IPS-20b (cell line): Measurements from ENCODE around the gene RDH12.

Experiments
- H3K27ac ChIP-seq: one replicate; pipeline ENCODE4 v1.5.1; 2013; ENCODE audit warnings: low read length
- H3K27me3 ChIP-seq: 2 replicates; pipeline ENCODE4 v1.6.1; 2013; ENCODE audit warnings: mild to moderate bottlenecking, low read length, inconsistent platforms; ENCODE audit not compliant: insufficient read depth
- H3K36me3 ChIP-seq: 2 replicates; pipeline ENCODE4 v1.6.1; 2013; ENCODE audit warnings: low read depth, mild to moderate bottlenecking, inconsistent platforms, low read length, moderate library complexity; ENCODE audit not compliant: insufficient read depth
- H3K4me1 ChIP-seq: 2 replicates; pipeline ENCODE4 v1.6.1; 2013; ENCODE audit warnings: mild to moderate bottlenecking, control low read depth, inconsistent platforms, low read length, moderate library complexity; ENCODE audit not compliant: insufficient read depth
- H3K4me3 ChIP-seq: 2 replicates; pipeline ENCODE4 v1.5.1; 2013; ENCODE audit warnings: mild to moderate bottlenecking, low read length, inconsistent platforms
- H3K9ac ChIP-seq: 2 replicates; pipeline ENCODE4 v1.6.1; 2013; ENCODE audit warnings: low read depth, mild to moderate bottlenecking, inconsistent platforms, low read length, moderate library complexity
- H3K9me3 ChIP-seq: 2 replicates; pipeline ENCODE4 v1.6.1; 2013; ENCODE audit warnings: mild to moderate bottlenecking, low read depth, low read length, inconsistent platforms; ENCODE audit not compliant: insufficient read depth

The RDH12 gene

DNA sequence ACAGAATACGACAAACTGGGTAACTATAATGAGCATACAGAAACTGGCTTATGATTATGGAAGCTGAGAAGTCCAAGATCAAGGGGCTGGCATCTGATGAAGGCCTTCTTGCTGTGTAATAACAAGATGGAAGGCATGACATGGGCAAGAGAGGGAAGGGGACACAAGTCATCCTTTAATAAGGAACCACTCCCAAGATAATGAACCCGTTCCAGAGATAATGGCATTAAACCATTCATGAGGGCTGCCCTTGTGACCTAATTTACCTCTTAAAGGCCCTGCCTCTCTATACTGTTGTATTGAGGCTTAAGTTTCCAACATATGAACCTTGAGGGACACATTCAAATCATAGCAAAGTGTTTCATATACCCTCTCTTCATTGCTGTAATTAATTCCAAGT lies 22.7 kb upstream of the RDH12 start:
- Histone ChIP-seq H3K9me3 (no peaks in the 10 kb centered on the region), H3K9ac (no peak overlapping the region), H3K4me3 (no peak overlapping the region), H3K27ac (no peak overlapping the region), H3K36me3 (peaks cover 76% of the 10 kb centered on the region), H3K27me3 (no peaks in the 10 kb centered on the region), H3K4me1 (no peaks in the 10 kb centered on the region)

DNA sequence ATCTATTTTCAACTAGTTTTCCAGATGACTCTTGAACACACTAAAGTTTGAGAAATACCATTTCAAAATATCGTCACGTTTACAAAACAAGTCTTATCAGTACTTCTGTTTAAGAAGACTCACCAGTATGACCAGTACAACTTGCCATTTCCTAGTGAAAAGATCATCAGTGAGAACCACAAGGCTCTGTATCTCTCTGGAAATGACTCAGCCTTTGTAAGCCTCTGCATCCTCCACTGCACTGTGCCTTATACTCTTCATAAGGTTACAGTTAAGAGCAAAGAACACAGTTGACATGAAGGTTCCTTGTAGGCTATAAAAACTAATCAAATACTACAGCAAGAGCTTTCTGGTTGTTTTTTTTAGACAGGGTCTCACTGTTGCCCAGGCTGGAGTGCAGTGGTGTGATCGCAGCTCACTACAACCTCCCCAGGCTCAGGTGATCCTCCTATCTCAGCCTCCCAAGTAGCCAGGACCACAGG lies 21.5 kb upstream of the RDH12 start:
- Histone ChIP-seq H3K9me3 (no peaks in the 10 kb centered on the region), H3K4me3 (no peak overlapping the region), H3K4me1 (no peaks in the 10 kb centered on the region), H3K27me3 (no peaks in the 10 kb centered on the region), H3K36me3 (peaks cover 87% of the 10 kb centered on the region), H3K9ac (no peak overlapping the region), H3K27ac (no peak overlapping the region)

DNA sequence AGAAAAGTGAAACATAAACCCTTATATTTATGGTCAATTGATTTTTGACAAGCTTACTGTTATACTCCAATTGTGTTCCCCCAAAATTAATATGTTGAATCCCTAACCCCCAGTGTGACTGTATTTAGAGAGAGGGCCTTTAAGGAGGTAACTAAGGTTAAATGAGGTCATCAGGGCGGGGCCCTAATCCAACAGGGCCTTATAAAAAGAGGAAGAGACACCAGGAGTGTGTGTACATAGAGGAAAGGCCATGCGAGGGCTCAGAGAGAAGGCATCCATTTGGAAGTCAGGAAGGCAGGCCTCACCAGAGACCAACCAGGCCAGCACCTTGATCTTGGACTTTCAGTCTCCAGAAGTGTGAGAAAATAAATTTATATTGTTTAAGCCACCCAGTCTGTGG lies 20.7 kb upstream of the RDH12 start:
- H3K9me3 ChIP-seq = no peaks in the 10 kb centered on the region
- H3K27ac ChIP-seq = no peak overlapping the region
- no peak overlapping the region for H3K4me3 ChIP-seq
- H3K4me1 ChIP-seq = no peaks in the 10 kb centered on the region
- no peak overlapping the region for H3K9ac ChIP-seq
- peaks cover 95% of the 10 kb centered on the region for H3K36me3 ChIP-seq
- no peaks in the 10 kb centered on the region for H3K27me3 ChIP-seq

DNA sequence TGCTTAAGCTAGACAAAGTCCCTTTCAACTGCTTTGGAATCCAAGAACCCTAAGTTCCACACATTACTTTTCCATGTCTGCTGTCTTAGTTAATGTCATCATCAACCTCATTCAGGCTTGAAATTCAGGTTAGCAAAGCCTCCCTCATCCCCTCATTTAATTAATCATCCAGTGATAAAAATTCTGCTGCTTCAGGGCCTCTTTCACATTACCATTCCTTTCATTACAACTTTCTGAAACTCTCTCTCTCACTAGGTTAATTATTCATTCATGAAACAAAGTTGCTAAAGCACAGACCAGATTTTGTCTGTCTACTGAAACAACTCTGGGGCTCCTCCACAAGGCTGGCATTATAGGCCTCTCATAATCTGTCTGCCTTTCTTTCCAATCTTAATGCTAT lies 17.8 kb upstream of the RDH12 start:
- H3K27me3 ChIP-seq = no peaks in the 10 kb centered on the region
- H3K9me3 ChIP-seq = no peaks in the 10 kb centered on the region
- H3K36me3 ChIP-seq = peaks cover 96% of the 10 kb centered on the region
- no peak overlapping the region for H3K9ac ChIP-seq
- no peaks in the 10 kb centered on the region for H3K4me1 ChIP-seq
- no peak overlapping the region for H3K4me3 ChIP-seq
- no peak overlapping the region for H3K27ac ChIP-seq

DNA sequence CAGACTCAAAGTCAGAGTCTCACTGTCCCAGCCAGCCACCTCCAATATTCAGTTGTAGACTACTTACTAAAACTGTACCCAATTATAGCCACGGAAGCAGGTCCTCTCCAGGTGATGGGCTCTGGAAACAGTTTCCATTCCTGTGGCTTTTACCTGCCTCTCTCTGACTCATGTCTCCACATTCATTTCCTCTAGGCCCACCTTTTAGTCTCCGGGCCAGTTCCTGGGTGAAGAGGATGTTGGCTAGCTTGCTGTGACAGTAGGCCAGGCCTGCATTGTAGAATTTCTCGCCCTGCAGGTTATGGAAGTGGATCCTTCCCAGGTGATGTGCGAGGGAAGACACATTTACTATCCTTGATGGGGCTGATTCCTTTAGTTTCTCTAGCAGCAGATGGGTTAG lies 11.7 kb upstream of the RDH12 start:
- H3K9ac ChIP-seq = no peak overlapping the region
- H3K27ac ChIP-seq = no peak overlapping the region
- no peaks in the 10 kb centered on the region for H3K4me1 ChIP-seq
- H3K36me3 ChIP-seq = peaks cover 89% of the 10 kb centered on the region
- H3K4me3 ChIP-seq = no peak overlapping the region
- H3K9me3 ChIP-seq = no peaks in the 10 kb centered on the region
- H3K27me3 ChIP-seq = no peaks in the 10 kb centered on the region

DNA sequence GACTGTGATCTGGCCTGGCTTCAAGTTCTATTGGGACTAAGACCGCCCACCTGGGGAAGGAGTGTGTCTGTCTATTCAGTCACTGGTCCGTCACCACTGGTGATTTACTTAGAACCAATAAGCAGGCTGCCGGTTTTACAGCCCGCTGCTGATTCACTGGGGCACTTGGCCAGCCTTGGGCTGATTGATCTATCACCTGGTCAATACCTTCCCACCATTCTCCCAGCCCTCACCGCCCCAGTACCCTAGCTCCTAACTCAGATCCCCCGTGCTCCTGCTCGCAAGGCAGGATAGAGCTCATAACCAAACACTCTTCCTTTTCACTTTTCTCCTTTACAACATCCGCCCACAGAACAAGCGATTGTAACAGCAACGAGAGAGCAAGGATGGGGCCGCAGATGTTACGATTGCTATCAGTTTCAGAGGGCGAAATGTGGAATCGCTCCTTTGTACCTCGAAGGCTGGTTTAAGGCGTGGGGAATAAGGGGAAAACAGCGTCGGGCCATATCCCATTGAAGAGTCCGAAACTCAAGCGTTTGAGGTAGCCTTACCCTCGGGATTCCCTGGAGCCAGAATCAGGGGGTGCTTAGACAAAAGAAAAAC lies 6.8 kb upstream of the RDH12 start:
- peak overlapping the region; percentile 97 for H3K9ac ChIP-seq
- peak overlapping the region; percentile 96 for H3K27ac ChIP-seq
- no peaks in the 10 kb centered on the region for H3K9me3 ChIP-seq
- peak overlapping the region; percentile 95 for H3K4me3 ChIP-seq
- peaks cover 40% of the 10 kb centered on the region for H3K36me3 ChIP-seq
- no peaks in the 10 kb centered on the region for H3K4me1 ChIP-seq
- peaks cover 14% of the 10 kb centered on the region; the same call in 1 of the 2 replicates for H3K27me3 ChIP-seq

DNA sequence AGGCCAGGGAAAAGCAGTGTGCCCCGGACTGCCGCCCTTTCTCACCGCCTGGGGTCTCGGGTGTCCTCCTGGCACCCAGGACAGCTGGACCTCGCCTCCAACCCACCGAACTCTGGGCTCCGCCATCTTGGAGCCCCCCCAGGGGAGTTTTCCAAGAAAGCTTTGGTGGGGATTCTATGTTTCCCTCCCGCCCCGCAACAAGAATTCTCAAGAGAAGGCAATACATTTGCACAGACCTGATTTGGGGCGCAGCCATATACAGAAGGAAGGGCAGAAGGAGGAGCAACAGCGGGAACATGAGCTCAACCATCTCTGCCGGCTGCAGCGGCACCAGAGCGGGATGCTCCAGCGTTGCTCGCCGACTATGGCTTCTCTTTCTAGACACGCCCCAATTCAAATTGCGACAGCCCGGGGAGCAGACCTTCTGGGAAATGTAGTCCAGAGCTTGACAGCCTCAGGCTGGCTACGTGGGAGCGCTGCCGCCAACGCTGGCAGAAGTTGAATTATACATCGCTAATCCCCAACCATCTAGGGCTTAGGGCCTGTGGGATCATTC lies 6.2 kb upstream of the RDH12 start, which contains the start of gene RDH11:
Gene RDH11, minus strand, starts transcription at position 371 of the 556 bp plus-strand sequence. Its CDS starts 61 bp downstream, at position 310.
- H3K4me3 ChIP-seq = peak within 1 kb of the TSS; percentile 95
- peaks cover 14% of the 10 kb centered on the region; the same call in 1 of the 2 replicates for H3K27me3 ChIP-seq
- peak within 1 kb of the TSS; percentile 96 for H3K27ac ChIP-seq
- H3K9ac ChIP-seq = peak within 1 kb of the TSS; percentile 97
- no peaks in the 10 kb centered on the region for H3K9me3 ChIP-seq
- no peaks in the 10 kb centered on the region for H3K4me1 ChIP-seq
- peaks cover 34% of the 10 kb centered on the region for H3K36me3 ChIP-seq

DNA sequence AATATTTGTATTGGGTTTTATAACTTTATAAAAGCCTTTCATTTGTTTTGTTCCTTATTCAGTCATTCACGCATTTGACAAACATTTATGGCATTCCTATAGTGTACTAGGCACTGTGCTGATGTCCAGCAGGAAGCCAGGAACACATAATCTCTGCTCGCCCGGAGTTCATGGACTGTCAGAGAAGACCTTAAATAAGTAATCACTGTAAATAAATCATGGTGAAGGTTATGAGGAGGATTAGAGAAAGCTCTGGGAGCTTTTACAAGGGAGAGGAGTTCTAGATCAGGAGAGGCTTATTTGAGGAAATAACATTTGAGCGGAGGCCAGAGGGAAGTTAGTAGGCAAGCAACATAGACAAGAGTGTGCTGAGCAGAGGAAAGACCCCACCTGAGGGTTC lies 4.7 kb upstream of the RDH12 start:
- Histone ChIP-seq H3K27ac (no peak overlapping the region), H3K9ac (no peak overlapping the region), H3K9me3 (no peaks in the 10 kb centered on the region), H3K36me3 (peaks cover 19% of the 10 kb centered on the region), H3K4me1 (no peaks in the 10 kb centered on the region), H3K27me3 (peaks cover 14% of the 10 kb centered on the region; the same call in 1 of the 2 replicates), H3K4me3 (no peak overlapping the region)

DNA sequence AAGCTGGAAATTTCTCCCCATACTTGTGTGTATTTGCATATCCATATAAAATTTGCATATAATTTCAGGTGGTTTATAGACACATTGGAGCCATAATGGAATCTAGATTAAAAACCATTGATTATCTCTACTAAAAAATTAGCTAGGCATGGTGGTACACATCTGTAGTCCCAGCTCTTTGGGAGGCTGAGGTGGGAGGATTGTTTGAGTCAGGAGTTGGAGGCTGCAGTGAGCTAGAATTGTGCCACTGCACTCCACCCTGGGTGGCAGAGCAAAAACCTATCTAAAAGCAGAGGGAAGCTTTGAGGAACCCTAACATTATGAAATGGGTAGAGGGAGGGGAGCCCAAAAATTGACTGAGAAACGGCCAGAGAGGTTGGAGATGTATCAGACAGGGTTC lies 3.5 kb upstream of the RDH12 start:
- Histone ChIP-seq H3K36me3 (peaks cover 7% of the 10 kb centered on the region; the same call in 1 of the 2 replicates), H3K4me1 (no peaks in the 10 kb centered on the region), H3K9ac (no peak overlapping the region), H3K9me3 (no peaks in the 10 kb centered on the region), H3K27me3 (peaks cover 14% of the 10 kb centered on the region; the same call in 1 of the 2 replicates), H3K4me3 (no peak overlapping the region), H3K27ac (no peak overlapping the region)

DNA sequence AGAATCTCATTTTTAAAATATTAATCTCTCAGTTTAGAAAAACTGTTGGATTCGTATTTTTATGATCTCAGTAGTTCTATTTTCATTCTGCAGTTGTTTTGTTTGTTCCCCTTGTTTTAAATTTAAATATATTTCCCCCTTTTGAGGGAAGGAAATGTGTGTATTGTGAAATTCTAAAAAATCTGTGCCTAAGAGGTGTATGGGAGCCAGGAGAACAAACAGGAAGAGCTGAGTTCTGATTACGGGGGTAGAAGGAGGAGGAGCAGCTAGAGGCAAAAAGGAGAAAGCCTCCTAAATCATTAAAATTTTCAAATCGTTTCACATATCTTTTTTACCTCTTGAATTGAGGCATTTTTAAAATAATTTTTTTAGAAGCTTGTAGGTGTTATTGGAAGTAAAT lies 2.3 kb downstream of the RDH12 start:
- Histone ChIP-seq H3K4me1 (no peaks in the 10 kb centered on the region), H3K36me3 (no peaks in the 10 kb centered on the region), H3K9ac (no peak overlapping the region), H3K27me3 (no peaks in the 10 kb centered on the region), H3K4me3 (no peak overlapping the region), H3K9me3 (peaks cover 14% of the 10 kb centered on the region), H3K27ac (no peak overlapping the region)

DNA sequence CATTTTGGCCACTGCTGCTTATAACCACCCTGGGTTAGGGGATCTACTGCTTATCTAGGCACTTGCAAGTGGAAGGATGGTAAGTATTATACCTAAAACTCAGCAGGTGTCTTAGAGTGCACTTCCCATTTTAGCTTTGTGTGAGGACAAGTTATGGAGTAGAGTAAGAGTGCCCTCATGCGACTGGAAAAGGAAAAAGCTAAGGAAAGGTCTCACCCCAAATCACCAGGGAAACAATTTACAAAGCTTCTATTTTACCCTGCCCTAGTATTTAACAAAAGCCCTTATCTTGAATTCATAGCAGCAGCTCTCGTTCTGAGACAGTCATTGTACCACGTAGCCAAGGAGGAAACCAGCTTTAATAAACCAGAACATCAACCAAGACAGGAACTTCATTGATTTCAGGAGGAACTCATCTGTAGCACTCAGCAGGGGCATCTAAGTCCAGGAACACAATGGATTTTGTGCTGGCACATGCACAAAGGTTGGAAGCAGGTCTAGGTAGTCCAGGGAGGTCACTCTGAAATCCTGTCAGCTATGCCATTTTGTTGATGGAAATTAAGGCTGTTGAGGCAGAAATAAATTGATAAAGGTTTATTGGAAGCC lies 2.9 kb downstream of the RDH12 start:
- H3K27me3 ChIP-seq = no peaks in the 10 kb centered on the region
- H3K9ac ChIP-seq = no peak overlapping the region
- no peak overlapping the region for H3K27ac ChIP-seq
- peaks cover 19% of the 10 kb centered on the region for H3K9me3 ChIP-seq
- no peaks in the 10 kb centered on the region for H3K36me3 ChIP-seq
- no peak overlapping the region for H3K4me3 ChIP-seq
- no peaks in the 10 kb centered on the region for H3K4me1 ChIP-seq

DNA sequence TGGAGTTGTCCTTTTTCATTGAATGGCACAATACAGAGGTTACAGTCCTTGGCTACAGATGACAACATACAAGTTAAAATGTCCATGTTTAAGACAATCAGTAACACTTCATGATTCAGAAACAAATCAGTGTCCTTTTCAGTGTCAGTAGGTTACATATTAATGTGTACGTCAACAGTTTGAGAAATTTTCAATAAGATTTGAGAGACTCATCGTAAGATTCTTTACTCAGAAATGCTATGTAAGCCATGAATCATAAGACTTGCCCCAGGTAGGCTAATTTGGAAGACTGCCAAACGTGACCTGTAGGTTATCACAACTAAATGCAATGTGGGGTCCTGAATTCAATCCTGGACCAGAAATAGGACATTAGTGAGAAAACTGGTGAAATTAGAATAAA lies 3.5 kb downstream of the RDH12 start:
- no peak overlapping the region for H3K4me3 ChIP-seq
- H3K4me1 ChIP-seq = no peaks in the 10 kb centered on the region
- no peak overlapping the region for H3K9ac ChIP-seq
- H3K9me3 ChIP-seq = peaks cover 26% of the 10 kb centered on the region
- H3K27ac ChIP-seq = no peak overlapping the region
- no peaks in the 10 kb centered on the region for H3K27me3 ChIP-seq
- H3K36me3 ChIP-seq = no peaks in the 10 kb centered on the region
